GM18870 (cell line): ENCODE results near the gene XYLT1.

Experiments used
- ATAC-seq: cut with Tn5 transposase; IDR thresholded peaks from one replicate; pipeline ENCODE4 v1.9.1; 2021; ENCODE audit warnings: moderate library complexity; ENCODE audit not compliant: unreplicated experiment

The XYLT1 gene

DNA sequence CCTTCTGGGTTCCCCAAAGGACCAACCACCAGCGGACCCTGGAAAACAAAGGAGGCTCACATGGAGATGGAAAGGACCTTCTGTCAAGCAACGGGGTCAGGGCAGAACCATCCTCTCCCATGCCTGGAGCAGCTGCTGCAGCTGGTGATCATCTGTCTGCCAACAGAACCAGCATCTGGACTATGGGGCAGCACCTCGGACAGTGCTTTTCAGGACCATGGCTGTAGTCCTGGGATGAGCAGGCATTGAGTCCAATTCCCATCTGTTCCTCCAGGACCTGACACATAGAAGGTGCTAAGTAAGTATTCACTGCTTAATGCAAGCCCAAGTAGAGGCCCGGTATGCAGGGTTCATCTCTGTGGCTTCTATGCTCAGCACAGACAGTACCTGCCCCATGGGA lies 304.7 kb downstream of the XYLT1 start:
- ATAC-seq: no peak

DNA sequence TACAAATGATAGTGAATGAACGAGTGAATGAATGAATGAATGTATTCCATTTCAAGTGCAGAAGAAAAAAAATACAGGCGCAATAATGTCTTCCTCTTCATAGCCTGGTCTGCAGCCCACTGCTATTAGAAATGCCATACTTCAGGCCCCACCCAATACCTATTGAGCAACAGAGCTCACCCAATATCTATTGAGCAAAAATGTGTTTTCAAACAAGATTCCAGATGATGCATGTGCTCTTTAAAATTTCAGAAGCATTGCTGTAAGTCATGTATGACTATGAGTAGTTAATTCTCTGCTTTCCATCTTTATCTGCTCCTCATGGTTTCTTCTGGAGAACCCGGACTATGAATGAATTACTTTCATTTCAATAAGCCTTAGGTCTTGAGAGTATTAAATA lies 308.2 kb downstream of the XYLT1 start:
- ATAC-seq: no peak

DNA sequence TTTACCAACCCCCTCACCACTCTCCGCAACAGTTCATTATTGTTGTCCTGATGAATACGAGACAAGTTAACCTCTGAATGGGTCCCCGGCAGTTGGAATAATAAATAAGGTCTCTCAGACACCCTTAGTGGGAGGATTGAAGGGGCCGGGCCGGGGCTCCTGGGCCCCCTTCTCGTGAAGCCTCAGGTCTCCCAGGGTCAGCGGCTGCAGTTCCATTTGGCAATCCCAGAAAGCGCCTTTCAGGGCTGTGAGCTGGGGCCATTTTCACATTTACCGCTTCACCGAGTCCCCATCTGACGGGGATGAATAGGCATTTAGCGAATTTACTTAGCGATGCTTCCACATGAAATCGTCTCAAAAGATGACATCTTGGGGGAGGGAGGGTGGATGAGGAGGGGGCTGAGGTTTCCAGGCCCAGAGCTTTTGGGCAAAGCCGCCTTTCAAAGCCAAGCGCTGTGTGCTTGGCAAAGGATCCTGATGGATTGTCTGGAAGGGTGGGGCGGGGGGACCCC lies 309.8 kb downstream of the XYLT1 start:
- no peak for ATAC-seq

DNA sequence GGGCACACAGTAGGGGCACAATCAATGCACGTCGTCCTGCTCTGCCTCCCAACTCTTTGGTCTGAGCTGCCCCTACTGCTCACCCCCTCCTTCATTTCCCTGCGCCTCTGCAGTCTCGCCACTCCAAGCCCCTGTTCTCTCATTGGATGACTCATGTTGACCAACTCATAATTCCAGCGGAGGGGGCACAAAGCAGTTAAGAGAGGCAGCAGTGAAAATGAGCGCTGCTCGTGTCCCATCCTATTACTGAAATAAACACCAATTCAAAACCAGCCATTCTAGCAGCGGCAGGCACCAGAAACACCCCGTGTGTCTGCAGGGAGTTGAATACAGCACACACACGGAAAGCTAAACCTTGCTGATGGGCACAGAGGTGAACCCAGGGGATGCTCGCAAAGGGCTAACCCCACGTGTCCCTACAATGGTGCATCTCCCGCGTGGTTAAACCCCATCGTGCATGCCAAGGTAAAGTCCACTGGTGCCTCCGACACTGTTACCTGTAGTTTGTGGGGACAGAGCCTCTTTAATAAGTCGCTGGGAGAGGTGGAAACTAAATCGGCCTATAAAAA lies 310.4 kb downstream of the XYLT1 start:
- ATAC-seq: no peak

DNA sequence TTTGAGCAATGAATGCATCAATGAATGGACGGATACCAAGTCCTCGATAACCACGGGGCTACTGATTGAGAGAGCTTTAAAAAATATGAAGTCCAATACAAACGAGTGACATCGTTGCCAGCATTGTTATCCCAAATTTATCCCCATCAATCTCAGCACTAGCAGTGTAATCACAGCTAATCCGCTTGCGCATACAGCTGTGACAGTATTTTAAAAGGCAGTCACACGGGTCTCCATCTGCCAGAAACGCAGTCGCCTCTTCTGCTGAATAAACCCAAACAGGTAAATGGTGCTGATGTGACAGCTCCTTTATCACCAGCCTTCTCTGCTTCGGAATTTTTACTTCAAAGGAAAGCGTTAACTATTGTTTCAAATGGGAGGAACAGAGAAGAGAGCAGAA lies 311.1 kb downstream of the XYLT1 start:
- no peak for ATAC-seq

DNA sequence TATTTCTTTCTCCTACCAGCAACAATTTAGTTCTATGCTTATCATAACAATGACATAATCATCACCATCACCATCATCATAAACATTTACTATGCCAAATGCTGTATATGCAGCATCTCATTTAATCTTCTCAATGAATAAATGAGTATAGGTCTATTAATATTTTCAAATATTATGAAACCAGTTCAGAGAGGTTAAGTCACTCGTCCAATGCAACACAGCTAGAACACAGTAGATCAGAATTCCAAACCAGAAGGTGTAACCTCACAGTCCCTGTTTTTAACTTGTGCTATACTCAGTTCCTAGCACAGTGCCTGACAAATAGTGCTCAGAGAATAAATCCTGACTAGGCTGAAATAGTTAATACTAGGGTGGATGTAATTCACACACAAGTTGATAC lies 314.8 kb downstream of the XYLT1 start:
- no peak for ATAC-seq

DNA sequence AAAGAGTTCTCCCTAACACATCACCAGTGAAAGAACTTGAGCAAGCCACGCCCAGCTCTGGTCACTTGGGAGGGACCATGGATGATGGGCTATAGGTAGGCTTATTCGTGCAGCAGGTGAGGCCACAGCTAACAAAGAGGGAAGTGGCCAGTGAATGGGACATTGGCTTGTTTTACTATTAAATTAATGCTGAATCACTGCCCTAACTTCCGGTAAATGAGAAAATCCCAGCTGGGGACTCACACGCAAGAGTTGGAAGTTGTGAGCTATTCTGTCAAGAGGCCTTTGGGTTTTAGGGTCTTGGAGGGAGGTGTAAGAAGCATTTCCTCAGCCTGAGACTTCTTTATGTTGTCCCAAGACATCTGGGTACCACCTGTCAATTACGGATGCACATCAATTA lies 315.3 kb downstream of the XYLT1 start:
- ATAC-seq: no peak

DNA sequence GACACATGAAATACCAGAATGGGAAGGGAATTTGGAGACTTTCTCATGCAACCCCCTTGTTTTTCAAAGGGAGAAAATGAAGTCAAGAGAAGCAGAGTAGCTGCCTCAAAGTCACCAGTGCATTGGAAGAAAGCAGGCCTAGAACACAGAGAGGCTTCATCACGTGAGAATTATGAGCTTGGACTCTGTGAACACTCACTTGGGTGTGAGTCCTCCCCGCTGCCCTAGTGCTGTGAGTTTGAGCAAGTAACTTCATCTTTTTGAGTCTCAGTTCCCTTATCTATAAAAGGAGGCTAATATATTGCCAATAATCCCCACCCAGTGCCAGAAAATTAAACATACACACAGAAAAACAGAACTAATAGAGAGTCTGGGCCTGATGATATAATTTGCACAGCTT lies 315.8 kb downstream of the XYLT1 start:
- no peak for ATAC-seq

DNA sequence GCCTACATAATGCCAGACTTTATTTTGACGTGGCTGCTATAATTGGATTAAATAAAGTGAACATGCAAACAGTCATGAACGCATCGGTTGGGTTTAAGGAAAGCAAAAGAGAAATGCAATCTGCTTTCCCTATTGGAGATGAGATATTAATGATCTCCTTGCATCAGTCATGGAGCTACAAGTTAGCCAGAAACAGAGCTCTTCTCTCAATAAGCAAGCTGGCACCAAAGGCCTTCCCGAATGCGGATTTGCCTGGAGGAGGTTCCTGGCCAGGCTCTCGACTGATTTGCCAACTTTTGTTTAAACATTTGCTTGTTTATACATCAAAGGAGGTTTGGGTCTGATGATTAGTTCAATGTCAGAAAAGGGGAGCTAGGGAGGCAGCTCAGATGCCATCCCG lies 318.4 kb downstream of the XYLT1 start:
- no peak for ATAC-seq

DNA sequence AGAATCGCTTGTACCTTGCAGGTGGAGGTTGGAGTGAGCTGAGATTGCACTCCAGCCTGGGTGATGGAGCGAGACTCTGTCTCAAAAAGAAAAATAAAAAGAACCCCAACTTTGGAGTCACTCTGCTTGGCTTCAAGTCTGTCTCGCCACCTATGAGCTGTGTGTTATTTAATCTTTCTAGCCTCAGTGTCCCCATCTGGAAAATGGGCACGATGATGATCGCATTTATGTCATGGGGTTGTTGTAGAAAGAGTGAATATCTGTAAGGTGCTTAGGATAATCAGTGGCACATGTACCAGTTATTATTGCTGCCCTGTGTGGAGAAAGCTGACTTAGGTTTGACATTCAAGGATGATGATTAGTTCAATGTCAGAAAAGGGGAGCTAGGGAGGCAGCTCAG lies 319.4 kb downstream of the XYLT1 start:
- no peak for ATAC-seq

DNA sequence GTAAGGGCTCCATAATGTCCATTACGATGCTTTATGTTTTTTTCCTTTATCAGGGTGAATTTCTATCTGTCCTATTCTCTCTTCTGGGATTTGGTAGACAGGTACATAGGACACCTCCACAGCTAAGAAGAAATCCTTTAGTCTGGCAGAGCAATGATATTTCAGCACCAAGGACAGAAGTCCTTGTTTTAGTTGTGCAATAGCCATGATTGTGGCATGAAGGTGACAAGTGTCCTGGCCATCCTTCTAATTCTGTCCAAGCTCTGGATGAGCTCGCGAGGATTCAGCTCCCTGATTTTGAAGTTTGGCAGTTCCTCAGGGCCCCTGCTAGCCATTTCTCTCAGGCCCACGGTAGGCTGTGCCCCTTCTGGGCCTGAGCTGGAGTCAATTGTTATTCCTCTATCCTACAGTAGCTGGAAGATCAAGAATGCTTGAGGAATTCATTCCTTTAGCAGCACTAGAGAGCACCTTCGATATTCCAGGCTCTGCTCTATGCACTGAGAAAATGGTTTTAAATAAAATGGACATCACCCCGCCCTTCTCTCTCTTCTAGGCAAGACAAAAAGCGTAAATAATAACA lies 320.8 kb downstream of the XYLT1 start:
- ATAC-seq: no peak

DNA sequence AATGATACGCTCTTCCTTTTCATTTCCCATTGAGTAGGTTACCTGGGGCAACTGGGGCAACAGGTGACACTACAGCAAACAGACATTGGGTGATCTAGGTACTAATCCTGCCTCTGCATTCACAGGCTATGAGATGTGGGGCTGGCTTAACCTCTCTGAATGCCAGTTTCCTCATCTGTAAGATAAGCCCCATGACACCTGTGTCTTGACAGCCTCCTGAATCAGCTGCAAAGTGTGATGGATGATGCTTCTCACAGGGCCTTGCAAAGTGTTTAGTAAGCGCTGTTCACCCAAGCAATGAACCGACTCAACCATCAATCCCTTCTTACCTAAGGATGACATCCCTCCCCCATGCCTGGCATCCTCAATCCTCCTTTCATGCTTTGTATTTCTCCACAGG lies 322.8 kb downstream of the XYLT1 start:
- ATAC-seq: no peak

DNA sequence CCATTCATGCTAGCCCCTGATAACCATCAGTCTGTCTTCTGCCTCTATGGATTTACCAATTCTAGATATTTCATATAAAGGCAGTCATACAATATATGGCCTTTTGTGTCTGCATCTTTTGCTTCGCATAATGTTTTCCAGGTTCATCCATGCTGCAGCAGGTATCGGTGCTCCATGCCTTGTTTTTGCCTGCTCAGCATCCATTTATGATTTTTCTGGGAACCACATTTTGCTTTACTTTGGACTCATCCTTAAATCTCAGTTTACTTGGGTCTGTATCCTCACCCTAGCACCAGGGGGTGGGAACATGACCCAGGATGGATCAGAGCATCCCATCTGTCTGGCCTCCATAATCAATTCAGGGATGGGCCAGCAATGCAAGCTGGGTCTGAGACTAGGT lies 325.7 kb downstream of the XYLT1 start:
- no peak for ATAC-seq

DNA sequence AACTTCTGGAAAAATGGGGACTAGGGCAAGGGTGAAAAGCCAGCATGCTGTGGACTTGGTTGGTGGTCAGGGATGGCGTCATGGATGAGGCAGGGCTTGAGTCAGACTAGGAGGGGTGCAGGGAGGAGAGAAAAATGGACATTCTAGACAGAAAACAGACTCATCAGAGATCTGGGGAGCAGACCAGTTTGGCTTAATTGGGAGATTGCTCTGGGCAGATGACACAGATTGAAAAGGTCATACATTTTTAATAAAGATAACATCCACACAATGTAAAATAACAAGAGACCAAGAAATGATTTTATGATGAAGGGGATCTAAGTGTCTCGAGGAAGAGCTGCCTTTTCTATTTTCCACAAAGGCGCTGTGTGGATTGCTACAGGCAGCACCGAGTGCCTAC lies 326.3 kb downstream of the XYLT1 start:
- no peak for ATAC-seq

DNA sequence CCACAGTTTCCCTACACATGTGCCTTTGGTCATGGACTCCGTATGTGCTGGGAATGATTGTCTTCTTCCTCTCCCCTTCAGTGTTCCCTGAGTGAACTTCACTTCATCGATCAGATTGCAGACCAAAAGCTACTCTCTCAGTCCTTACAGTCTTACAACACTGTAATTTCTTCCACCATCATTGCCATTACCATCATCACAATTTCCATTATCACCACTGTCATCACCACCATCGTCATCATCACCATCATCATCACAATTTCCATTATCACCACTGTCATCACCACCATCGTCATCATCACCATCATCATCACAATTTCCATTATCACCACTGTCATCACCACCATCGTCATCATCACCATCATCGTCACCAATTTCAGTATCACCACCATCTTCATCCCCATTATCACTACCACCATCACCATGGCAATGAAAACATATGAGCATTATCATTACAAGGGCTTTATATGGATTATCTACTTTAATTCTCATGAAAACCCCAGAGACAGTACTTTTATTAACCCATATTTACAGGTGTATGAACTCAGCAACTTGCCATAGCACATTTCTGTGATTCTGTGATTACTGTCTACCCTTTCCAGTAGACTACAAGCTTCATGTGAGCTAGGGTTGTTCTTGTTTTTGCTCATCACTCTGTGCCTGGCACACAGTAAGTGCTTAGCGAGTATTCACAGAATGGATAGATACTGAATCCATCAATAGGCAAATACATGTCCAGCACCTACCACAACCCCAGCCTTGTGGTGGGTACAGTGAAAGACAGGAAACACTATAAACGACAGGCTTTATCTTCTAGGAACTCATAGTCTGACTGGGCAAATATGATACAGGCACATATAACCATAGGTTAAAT lies 327.0 kb downstream of the XYLT1 start:
- no peak for ATAC-seq

DNA sequence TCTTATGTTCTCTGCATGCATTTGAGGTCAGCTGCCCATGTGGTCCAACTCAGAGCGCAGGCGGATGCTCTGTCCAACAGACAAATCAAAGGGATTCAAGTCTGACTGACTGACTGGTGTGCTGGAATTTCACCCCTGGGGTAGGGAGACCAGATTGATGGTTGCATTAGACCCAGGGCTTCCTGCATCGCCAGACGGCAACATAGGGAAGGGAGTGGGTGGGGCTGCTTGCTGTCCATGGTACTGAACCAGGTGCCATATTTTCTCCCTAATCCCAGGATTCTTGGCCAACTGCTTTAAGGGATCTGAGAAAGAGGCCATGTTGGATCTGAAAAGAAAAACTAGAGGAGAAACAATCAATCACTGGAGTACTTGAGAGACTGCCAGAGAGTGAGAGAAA lies 332.0 kb downstream of the XYLT1 start:
- ATAC-seq: no peak

DNA sequence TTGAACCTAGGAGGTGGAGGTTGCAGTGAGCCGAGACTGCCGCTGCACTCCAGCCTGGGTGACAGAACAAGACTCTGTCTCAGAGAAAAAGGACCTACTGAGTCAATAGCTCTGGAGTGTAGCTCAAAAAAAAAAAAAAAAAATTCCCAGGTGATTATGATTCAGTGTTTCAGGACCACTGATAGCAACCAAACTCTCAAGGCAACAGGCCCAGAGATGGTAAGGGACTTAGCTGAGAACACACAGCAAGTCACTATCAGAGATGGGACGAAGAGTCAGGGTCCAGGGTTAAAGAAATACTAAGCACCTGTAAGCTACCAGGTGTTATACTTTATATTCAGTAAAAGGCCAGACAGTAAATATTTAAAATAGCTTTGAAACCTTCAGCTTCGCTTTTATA lies 335.3 kb downstream of the XYLT1 start:
- no peak for ATAC-seq

DNA sequence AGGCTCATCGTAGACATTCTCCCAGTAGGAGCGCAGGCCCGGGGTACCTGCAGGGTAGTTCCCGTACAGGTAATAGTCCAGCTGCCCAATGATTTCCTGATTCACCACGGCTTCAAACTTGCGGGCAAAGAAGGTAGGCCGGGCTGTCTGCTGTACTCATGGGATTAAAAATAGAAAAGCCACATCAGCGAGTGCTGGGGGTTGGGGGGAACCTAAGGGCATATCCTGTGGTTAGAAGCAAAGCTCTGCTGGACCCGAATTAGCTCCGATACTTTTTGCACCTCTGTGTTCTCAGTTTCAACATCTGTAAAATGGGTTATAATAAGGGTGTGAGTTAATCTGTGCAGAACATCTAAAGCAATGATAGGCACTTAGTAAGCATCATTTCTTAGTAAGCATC lies 336.2 kb downstream of the XYLT1 start:
- ATAC-seq: no peak

DNA sequence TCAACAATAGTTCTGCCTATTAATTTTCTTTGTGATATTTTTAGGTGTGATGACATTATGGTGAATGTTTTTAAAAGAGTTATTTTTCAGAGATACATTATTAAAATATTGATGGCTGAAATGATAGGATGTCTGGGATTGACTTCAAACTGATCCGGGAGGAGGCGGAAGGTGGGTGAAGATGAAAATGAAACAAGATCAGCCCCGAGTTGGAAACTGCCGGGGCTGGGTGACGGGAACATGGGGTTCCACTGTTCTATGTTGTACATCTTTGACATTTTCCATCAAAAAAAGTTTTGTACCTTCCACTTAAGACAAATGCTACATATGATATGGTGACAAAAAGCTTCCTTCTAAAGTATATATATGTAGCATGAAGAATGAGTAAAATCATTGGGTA lies 336.9 kb downstream of the XYLT1 start:
- no peak for ATAC-seq

DNA sequence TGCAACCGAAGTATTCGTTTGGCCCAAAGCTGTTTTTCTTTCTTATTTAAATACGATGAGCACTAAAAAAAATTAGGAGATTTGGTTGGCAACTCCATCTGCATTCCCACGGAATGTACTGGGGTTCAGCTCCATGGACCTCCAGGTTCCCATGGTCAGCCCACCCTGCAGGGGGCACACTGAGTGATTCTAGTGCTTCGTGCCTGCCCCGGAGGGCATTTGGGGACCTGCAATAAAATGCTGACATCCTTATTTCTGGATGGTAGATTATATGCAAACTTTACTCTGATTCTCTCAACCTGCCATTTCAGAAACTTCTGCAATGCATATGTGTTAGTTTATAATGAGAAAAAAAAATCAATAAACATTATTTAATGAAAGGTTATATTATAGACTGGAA lies 339.4 kb downstream of the XYLT1 start:
- ATAC-seq: no peak

DNA sequence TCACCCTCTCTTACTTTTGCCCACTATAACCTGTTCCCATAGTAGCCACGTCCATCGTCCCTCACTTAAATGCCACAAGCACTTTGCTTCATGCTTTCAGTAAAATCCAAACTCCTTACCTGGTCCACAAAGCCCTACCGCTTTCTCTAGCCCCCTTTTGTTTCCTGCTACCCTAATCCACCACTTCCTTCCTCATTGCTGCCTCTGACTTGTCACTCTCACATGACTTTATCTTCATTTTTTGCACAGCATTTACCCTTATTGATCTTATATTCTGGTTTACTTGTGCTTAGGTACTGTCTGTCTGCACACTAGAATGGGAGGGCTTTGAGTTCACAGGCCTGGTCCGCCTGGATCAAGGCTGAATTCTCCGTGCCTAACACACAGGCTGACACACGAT lies 340.0 kb downstream of the XYLT1 start:
- no peak for ATAC-seq

DNA sequence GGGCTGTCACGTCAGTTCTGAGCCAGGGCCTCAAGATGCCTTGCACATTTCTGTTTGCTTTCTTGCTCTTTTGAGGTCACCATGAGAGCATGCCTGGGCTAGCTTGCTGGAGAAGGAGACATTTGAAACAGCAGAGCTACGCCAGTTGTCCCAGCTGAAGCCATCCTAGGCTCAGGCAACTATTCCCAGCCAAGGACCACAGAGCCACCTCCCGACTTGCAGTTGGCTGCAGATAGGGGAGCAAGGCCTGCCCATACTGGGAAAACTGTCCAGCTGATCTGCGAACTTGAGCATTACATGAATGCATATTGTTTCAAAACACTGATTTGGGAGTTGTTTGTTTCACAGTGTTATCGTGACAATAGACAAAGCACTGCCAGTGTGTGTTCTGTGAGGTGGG lies 340.8 kb downstream of the XYLT1 start:
- ATAC-seq: no peak
